H1 (cell line): ENCODE data around the gene ZFP30. TPM values are rescaled to one million over a fixed set of nuclear protein-coding genes. Genes with fewer than 3 reads are reported as not detected.

ENCODE experiments used
- polyA plus RNA-seq, 7 experiments: library from polyadenylated mRNA; depleted of rRNA in 3 of 7; stranded (reverse) in 5 of 7; unstranded in 2 of 7; fragments of >200 nt in 5 of 7; fragments of 200-250 nt in 2 of 7; gene quantifications; 1 replicate in 5 of 7; 2 replicates in 1 of 7; 4 replicates in 1 of 7; pipeline versions ENCODE4 v1.2.1 to v1.2.3, GENCODE V29; 2011 to 2013; ENCODE audit warnings: missing spikeins in 2 of 7, mixed read lengths in 2 of 7
- small RNA-seq: library from polyadenylated mRNA; stranded (forward); fragments of <200 nt; extraction: miRNeasy Mini kit (QIAGEN cat#:217004); gene quantifications from one replicate; pipeline ENCODE3, GENCODE V24; 2013; ENCODE audit not compliant: insufficient read depth
- total RNA-seq: library from RNA; stranded (reverse); fragmentation: NEBNext Ultra II Directional; extraction: Animal tissue kit (Norgen Biotek cat#: 25700); gene quantifications from 2 replicates; pipeline ENCODE4 v1.2.1, GENCODE V29; 2021

ZFP30 gene
- total and polyA plus RNA-seq, 2 of the 8 experiments (the other 6 are each of a cell fraction or from before 2014, with no cell fraction given) = 1.4 to 6.1 TPM

Small RNA genes lying within 50 kb of the gene (small RNA-seq; reads per million reads assigned to genes)
- not detected for gene SELENOKP1

Other genes with a start within 250 kb of the ZFP30 start
- gene ZNF569, start 188.0 kb downstream of the ZFP30 start, total RNA-seq = 10.2 and 10.5 TPM in 2 replicates
- 2.4 and 2.8 TPM in 2 replicates for gene ZNF569, start 188.0 kb downstream of the ZFP30 start, polyA plus RNA-seq (2011; rRNA removed)
- 4.1 and 5.4 TPM in 2 replicates for gene ZNF570, start 186.1 kb downstream of the ZFP30 start, total RNA-seq
- gene ZNF570, start 186.1 kb downstream of the ZFP30 start, polyA plus RNA-seq (2011; rRNA removed) = 0.96 and 1.0 TPM in 2 replicates
- 11.6 and 13.3 TPM in 2 replicates for gene ZNF793, start 148.5 kb downstream of the ZFP30 start, total RNA-seq
- gene ZNF793, start 148.5 kb downstream of the ZFP30 start, polyA plus RNA-seq (2011; rRNA removed) = 5.0 and 5.9 TPM in 2 replicates
- 3.9 and 6.4 TPM in 2 replicates for gene ZNF571, start 60.7 kb downstream of the ZFP30 start, total RNA-seq
- gene ZNF571, start 60.7 kb downstream of the ZFP30 start, polyA plus RNA-seq (2011; rRNA removed) = 1.0 and 1.8 TPM in 2 replicates
- 0.17 and 0.21 TPM in 2 replicates for gene ZNF540, start 60.6 kb downstream of the ZFP30 start, total RNA-seq
- 0.15 TPM in 1 of 2 replicates, not detected in the other for gene ZNF540, start 60.6 kb downstream of the ZFP30 start, polyA plus RNA-seq (2011; rRNA removed)
- 15.9 and 17.4 TPM in 2 replicates for gene ZNF607, start 64.3 kb upstream of the ZFP30 start, total RNA-seq
- gene ZNF607, start 64.3 kb upstream of the ZFP30 start, polyA plus RNA-seq (2011; rRNA removed) = 5.9 and 6.7 TPM in 2 replicates
- gene ZNF573, start 124.1 kb upstream of the ZFP30 start, total RNA-seq = 13.8 and 14.9 TPM in 2 replicates
- 1.3 and 6.3 TPM in 2 replicates for gene ZNF573, start 124.1 kb upstream of the ZFP30 start, polyA plus RNA-seq (2011; rRNA removed)